Measurements from ENCODE around the gene GLT1D1. TPM values are rescaled to one million over a fixed set of nuclear protein-coding genes. Genes with fewer than 3 reads are reported as not detected.
"Not testable (repeated sequence)": the region's sequence is repeated elsewhere in the genome, so short reads cannot be mapped to it uniquely, and the experiment has no call there.

Gene GLT1D1
- total and polyA plus RNA-seq, 2 donors (not counting 3 experiments of a cell fraction or from before 2014, with no cell fraction given) = not detected

- Histone ChIP-seq H4K20me1 (replicated peaks; ENCODE audit: control insufficient read depth, extremely low read depth, insufficient read depth, low read length) (no peaks in the 10 kb centered on the region), H3K36me3 (ENCODE audit: control insufficient read depth in 2 of 2, extremely low read depth in 1 of 2, insufficient read depth in 2 of 2, low read length in 2 of 2) (no peaks in the 10 kb centered on the region), H3K9me3 (replicated peaks; ENCODE audit: control insufficient read depth, insufficient read depth, low read length) (no peaks in the 10 kb centered on the region), H3K27me3 (ENCODE audit: control insufficient read depth in 2 of 2, insufficient read depth in 2 of 2, low read length in 2 of 2) (peaks cover 0 to 2% of the 10 kb centered on the region in 2 experiments), H3K4me3 (replicated peaks in 1 of 3; ENCODE audit: insufficient read depth in 1 of 3, low read depth in 1 of 3, low read length in 3 of 3) (no peak overlapping the region), H3K9me1 (replicated peaks; ENCODE audit: control insufficient read depth, extremely low read depth, insufficient read depth, low read length) (no peaks in the 10 kb centered on the region), H2AFZ (ENCODE audit: low read depth, low read length) (no peak overlapping the region), H3K79me2 (ENCODE audit: control insufficient read depth, insufficient read depth, low read length) (no peaks in the 10 kb centered on the region), H3K27ac (ENCODE audit: insufficient read depth, low read depth, low read length) (no peak overlapping the region), H3K4me2 (ENCODE audit: insufficient read depth, low read length) (no peak overlapping the region), H3K9ac (replicated peaks; ENCODE audit: extremely low read depth, insufficient read depth, low read length) (no peak overlapping the region), H3K4me1 (ENCODE audit: control insufficient read depth, extremely low read depth, insufficient read depth, low read length) (no peaks in the 10 kb centered on the region)
- FAIRE-seq (no peak), DNase-seq (ENCODE audit: low read depth, low spot score) (no peak)
- CTCF ChIA-PET = no interaction called here
- BruUV-seq (replicated peaks) = no TSS peak
- POLR2A ChIA-PET = no interaction called here
- dilution Hi-C loops (cut with MboI; ENCODE audit: extremely low pct_ligation_motif_present, low sequenced_read_pairs) (no loop called here), intact Hi-C loops (cut with micrococcal nuclease) (no loop called here)
- TF ChIP-seq EZH2 (IDR thresholded peaks at IDR 0.05; ENCODE audit: borderline replicate concordance, low read depth, low read length, severe bottlenecking) (no peak), MYC (IDR thresholded peaks at IDR 0.05; ENCODE audit: low read depth, low read length) (no peak), JUN (IDR thresholded peaks at IDR 0.05; ENCODE audit: borderline replicate concordance, insufficient read depth, insufficient read length, low read depth) (no peak), POLR2A (IDR thresholded peaks at IDR 0.05; ENCODE audit: low read depth, low read length) (no peak), FOS (IDR thresholded peaks at IDR 0.05; ENCODE audit: borderline replicate concordance, insufficient read depth, low read length) (no peak), MAX (IDR thresholded peaks at IDR 0.05; ENCODE audit: insufficient read depth, insufficient read length) (no peak), POLR2AphosphoS5 (IDR thresholded peaks at IDR 0.05; ENCODE audit: insufficient read depth, low read depth, low read length) (no peak), GATA2 (IDR thresholded peaks at IDR 0.05; ENCODE audit: insufficient read depth, insufficient read length, low read depth, low read length) (no peak)
- TF ChIP-seq, protein P1, sequence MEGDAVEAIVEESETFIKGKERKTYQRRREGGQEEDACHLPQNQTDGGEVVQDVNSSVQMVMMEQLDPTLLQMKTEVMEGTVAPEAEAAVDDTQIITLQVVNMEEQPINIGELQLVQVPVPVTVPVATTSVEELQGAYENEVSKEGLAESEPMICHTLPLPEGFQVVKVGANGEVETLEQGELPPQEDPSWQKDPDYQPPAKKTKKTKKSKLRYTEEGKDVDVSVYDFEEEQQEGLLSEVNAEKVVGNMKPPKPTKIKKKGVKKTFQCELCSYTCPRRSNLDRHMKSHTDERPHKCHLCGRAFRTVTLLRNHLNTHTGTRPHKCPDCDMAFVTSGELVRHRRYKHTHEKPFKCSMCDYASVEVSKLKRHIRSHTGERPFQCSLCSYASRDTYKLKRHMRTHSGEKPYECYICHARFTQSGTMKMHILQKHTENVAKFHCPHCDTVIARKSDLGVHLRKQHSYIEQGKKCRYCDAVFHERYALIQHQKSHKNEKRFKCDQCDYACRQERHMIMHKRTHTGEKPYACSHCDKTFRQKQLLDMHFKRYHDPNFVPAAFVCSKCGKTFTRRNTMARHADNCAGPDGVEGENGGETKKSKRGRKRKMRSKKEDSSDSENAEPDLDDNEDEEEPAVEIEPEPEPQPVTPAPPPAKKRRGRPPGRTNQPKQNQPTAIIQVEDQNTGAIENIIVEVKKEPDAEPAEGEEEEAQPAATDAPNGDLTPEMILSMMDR (IDR thresholded peaks at IDR 0.05; ENCODE audit: extremely low read depth in 1 of 2, insufficient read depth in 1 of 2, low read depth in 1 of 2, low read length in 2 of 2) = no peak
These were observed 2.9 kb upstream of the GLT1D1 start for GRCh38 chr12:128850400-128850799.

GRCh38 chr12:128851429-128851828 lies 1.8 kb upstream of the GLT1D1 start:
- POLR2A ChIA-PET; H3K9me1 ChIP-seq (replicated peaks; ENCODE audit: control insufficient read depth, extremely low read depth, insufficient read depth, low read length); dilution Hi-C loops (cut with MboI; ENCODE audit: extremely low pct_ligation_motif_present, low sequenced_read_pairs); H3K79me2 ChIP-seq (ENCODE audit: control insufficient read depth, insufficient read depth, low read length); DNase-seq (ENCODE audit: low read depth, low spot score); H3K4me3 ChIP-seq (replicated peaks in 1 of 3; ENCODE audit: insufficient read depth in 1 of 3, low read depth in 1 of 3, low read length in 3 of 3); H2AFZ ChIP-seq (ENCODE audit: low read depth, low read length); FAIRE-seq; H3K9me3 ChIP-seq (replicated peaks; ENCODE audit: control insufficient read depth, insufficient read depth, low read length); H3K4me1 ChIP-seq (ENCODE audit: control insufficient read depth, extremely low read depth, insufficient read depth, low read length); H3K27ac ChIP-seq (ENCODE audit: insufficient read depth, low read depth, low read length); H3K9ac ChIP-seq (replicated peaks; ENCODE audit: extremely low read depth, insufficient read depth, low read length); H3K36me3 ChIP-seq (ENCODE audit: control insufficient read depth in 2 of 2, extremely low read depth in 1 of 2, insufficient read depth in 2 of 2, low read length in 2 of 2); H4K20me1 ChIP-seq (replicated peaks; ENCODE audit: control insufficient read depth, extremely low read depth, insufficient read depth, low read length); H3K4me2 ChIP-seq (ENCODE audit: insufficient read depth, low read length); CTCF ChIA-PET; H3K27me3 ChIP-seq (ENCODE audit: control insufficient read depth in 2 of 2, insufficient read depth in 2 of 2, low read length in 2 of 2); BruUV-seq (replicated peaks); intact Hi-C loops (cut with micrococcal nuclease): not testable (repeated sequence)

Data from endothelial cell of umbilical vein (primary cell).